SIG-M5 treated with dmso at 0.1 percent for 504 hours (cell line): Measurements from ENCODE around the gene ISG15.
A peak's percentile ranks its signal among the peaks of the same experiment; 100 is the strongest.
"Not testable (repeated sequence)": the region's sequence is repeated elsewhere in the genome, so short reads cannot be mapped to it uniquely, and the experiment has no call there.

Experiments
- DNase-seq: peaks from one replicate; lab custom pipeline; 2025; ENCODE audit not compliant: unreplicated experiment; lab: John Stamatoyannopoulos, UW

The ISG15 gene

DNA sequence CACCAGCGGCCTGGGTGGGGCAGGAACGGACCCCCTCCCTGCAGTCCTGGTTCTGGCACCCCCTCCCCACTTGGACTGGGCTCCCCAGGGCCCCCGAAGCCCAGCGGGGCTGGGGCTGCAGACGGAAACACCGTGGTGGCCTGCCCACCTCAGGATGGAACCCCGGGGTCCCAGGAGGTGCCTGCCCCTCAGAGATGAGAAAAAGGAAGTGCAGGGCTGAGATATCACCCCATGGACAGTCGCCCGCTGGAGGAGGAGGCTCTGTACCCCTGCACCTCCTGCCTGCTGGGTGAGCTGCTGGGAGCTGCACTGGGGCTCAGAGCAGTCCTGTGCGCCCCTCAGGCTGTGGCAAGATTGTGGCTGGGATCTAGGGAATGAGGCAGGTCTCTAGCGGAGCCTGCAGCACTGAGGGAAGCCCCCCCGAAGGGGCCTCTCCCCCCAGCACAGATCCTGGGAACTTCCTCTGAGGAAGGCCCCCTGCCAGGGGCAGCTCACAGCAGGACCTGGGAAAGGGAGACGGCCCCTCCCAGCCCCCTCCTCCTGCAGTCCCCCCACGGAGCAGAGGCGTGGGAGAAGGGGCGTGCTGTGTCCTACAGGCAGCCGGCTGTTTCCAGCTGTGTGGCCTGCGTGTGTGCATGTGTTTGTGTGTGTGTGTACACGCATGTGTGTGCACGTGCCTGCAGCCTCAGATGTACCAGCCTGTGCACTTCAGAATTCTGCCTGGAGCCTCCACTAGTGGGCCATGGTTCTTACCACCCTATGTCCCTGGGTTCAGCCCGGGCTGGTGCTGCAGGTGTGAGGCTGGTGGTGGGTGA lies 13.5 kb downstream of the ISG15 start:
- no peak for DNase-seq

GRCh38 chr1:1027791-1028190 lies 14.5 kb downstream of the ISG15 start:
- no peak for DNase-seq

- not testable (repeated sequence) for DNase-seq
Observed at GRCh38 chr1:1030867-1031658, 17.8 kb downstream of the ISG15 start.

- no peak for DNase-seq
Observed at GRCh38 chr1:1031659-1032235, 18.4 kb downstream of the ISG15 start.

DNA sequence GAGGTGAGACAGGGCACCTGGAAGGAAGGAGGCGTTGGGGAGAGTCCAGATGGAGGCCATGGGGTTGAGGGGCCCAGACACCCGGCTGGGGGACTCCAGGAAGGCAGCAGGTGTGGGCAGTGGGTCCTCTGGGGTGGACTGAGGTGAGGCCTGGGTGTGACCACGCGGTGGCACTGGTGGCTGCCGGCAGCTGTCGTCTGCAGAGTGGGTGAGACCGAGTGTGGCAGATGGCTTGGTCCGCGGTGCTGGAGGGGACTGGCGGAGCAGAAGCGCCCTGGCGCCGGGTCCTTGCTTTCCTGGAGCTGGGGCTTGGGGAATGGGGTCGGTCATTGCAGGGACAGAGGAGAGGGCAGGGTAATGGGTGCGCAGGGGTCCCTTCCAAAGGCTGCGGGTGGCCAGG lies 19.1 kb downstream of the ISG15 start:
- no peak for DNase-seq

DNA sequence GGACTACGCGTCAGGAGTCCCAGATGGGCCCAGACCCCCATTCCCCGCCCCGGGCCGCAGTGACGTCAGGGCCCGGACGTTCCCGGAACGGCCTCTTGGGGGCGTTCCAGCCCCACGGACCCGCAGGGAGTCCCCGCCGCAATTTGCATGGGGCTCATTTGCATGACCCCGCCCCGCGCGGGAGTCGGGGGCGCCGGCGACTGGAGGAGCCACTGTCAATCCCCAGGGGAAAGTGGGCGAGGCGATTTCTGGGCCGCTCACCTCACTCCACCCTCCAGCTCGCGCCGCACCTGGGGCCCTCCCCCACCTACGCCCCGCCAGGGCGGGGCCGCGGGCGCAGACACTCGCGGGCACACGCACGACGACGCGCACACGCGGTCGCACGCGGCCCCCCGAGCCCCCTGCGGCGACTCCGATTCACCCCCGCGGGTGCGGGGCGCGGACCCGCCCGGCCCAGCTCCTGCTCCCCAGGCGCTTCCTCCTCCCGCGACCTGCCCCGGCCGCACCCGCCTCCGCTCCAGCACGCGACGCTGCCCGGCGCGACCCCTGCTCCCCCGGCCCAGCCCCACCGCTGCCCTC lies 19.8 kb downstream of the ISG15 start:
- peak; percentile 68 for DNase-seq

DNA sequence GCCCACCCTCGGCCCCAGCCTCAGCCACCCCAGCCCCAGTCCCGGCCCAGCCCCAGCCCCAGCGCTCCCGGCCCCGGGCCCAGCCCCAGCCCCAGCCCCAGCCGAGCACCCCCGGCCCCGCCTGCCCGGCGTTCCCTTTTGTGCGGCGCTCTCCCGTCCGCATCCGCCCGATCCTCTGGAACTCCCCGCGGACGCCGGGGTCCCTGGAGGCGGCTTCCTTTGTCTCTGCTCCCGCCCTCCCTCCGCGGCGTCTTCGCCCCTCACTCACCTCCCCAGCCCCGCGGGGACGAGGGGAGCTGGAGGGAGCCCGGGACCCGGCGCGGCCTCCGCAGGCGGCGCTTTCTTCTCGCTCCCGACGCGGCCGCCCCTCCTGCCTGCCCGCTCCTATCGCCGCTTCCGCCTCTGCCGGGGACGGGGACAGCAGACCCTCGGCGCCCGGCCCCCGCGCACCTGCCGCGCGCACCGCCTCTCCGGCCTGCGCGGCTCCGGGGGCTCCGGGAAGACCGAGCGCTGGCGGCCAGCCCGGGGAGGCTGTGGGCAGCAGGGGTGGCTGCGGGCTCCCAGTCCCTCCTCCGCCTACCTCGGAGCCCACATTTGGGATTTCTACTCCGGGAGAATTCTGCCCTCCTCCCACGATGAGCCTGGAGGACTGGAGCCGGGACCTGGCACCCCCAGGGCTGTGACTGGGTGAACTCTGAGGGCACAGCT lies 20.6 kb downstream of the ISG15 start:
- no peak for DNase-seq

DNA sequence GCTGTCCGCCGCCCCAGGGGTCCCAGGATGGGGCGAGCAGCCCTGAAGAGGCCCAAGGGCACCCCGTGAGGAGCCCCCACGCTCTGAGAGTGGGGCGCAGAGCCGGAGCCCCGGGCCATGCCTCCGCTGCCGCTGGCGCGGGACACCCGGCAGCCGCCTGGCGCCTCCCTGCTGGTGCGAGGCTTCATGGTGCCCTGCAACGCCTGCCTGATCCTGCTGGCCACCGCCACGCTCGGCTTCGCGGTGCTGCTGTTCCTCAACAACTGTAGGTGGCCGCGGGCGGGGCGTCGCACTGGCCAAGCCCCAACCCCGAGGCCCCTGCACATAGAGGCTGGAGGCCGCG lies 21.1 kb downstream of the ISG15 start:
- no peak for DNase-seq

- DNase-seq = no peak
Observed at GRCh38 chr1:1035291-1035943, 22.1 kb downstream of the ISG15 start.

DNA sequence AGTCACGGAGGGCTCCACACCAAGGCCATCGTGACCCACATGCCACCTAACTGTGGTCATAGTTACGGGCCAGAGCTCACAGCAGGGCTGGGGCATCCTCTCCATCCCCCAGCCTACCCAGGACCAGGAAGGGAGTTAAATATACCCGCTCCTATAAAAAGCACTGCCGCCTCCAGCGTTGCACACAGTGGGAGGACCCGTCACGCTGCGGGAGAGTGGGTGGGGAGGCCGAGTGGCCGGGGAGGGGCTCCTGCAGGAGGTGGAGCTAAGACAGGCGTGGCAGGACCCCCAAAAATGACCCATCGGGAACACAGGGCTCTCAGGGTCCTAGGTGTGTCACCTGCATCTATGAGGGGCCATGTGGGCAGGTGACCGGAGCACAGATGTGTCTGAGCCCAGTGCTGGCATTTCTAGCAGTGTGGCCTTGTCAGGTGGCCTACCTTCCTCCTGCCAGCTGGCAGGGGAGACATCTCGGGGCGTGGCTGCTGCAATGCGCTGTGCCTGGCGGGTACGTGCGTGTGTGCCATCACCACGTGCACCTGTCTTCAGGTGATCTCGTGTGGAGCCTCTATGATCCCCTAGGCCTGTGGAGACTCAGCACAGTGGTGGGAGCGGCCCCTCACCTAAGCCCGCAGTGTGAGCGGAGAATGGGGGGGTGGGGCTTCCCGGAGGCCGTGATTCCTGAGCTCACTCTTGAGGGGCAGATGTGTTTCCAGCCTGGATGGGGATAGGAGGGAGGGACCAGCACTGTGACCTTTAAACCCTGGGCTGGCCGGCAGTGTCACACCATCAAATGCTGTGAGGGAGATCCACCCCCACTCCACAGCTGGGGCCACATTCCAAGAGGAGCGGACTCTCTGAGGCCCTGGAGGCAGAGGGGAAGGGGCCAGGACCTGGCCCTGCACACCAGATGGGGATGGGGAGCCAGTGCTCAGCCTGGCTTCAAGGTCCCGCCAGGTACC lies 24.4 kb downstream of the ISG15 start:
- DNase-seq = no peak

GRCh38 chr1:1038694-1039093 lies 25.4 kb downstream of the ISG15 start:
- peak; percentile 69 for DNase-seq

GRCh38 chr1:1039145-1039910 lies 26.0 kb downstream of the ISG15 start:
- peak; percentile 32 for DNase-seq

GRCh38 chr1:1040004-1040991 lies 27.0 kb downstream of the ISG15 start:
- DNase-seq = peak; percentile 33

- no peak for DNase-seq
Observed at GRCh38 chr1:1041092-1041523, 27.8 kb downstream of the ISG15 start.

- DNase-seq = no peak
Observed at GRCh38 chr1:1041873-1042272, 28.6 kb downstream of the ISG15 start.

DNA sequence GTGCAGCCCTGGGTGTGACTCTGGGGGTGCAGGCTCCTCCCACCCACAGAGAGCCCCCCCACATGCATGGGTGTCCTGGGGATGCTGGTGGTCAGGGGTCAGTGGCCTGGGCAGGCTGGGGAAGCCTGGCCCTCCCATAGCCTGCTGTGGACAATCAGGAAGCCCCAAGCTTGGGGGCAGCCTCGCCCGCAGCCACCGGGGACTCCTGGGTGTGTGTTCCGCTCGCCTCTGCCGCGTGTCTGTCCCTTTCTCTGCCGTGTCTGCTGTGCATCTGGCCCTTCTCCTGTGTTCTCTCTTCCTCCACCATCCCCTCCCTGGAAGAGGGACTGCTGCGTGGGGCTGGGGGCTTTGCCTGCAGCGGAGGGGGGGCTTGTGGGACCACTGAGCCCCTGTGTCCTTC lies 29.5 kb downstream of the ISG15 start:
- DNase-seq = no peak

GRCh38 chr1:1043411-1043810 lies 30.1 kb downstream of the ISG15 start:
- DNase-seq = no peak
